K562 (cell line): Measurements from ENCODE around the gene KRT76. TPM values are rescaled to one million over a fixed set of nuclear protein-coding genes. Genes with fewer than 3 reads are reported as not detected.

ENCODE experiments used
- ATAC-seq: fragments of 200-7000 bp; cut with Tn5 transposase; 3 replicates; pipeline ENCODE4 v1.9.1; 2020; ENCODE audit warnings: moderate library complexity
- BruUV-seq: library from RNA; stranded (reverse); fragments of 400-500 nt; replicated peaks from 2 replicates; lab custom pipeline; 2021; lab: Mats Ljungman, UMichigan
- CTCF ChIA-PET: fragments of 300-600 bp; formaldehyde crosslinking; extraction: SDS; loops from one replicate; lab custom pipeline; 2021; ENCODE audit warnings: low intra/inter-chr PET ratio; lab: Yijun Ruan, JAX
- POLR2A ChIA-PET: fragments of 300-600, 350-650 bp; sonication (Branson Sonifier 250); formaldehyde crosslinking; extraction: SDS; loops from one replicate; lab custom pipeline; 2021; ENCODE audit warnings: antibody characterized with exemption, inconsistent platforms; lab: Yijun Ruan, JAX
- DNase-seq, 4 experiments: peaks; one replicate each; pipeline versions ENCODE4 v3.0.0 to v3.0.0-alpha.2; 2011 to 2018; ENCODE audit warnings: low spot score in 3 of 4, mixed read lengths in 3 of 4; ENCODE audit errors: extremely low read depth in 1 of 4
- FAIRE-seq: peaks from 2 replicates; lab custom pipeline; 2011; peaks lifted over from hg19 to GRCh38; lab: Jason Lieb, UNC
- H2AFZ ChIP-seq: 2 replicates; pipeline ENCODE4 v1.6.0; 2011; ENCODE audit warnings: low read depth, low read length, control low read depth, inconsistent platforms
- H3K27ac ChIP-seq: fragments of 200-600 bp; 3 replicates; pipeline ENCODE4 v1.8.0; 2011; ENCODE audit warnings: low read depth, mild to moderate bottlenecking, control low read depth, inconsistent platforms, low read length, moderate library complexity, mixed read lengths; ENCODE audit errors: extremely low read depth
- H3K27me3 ChIP-seq, 2 experiments: fragments of 300-600 bp in 1 of 2; 2 replicates in 1 of 2; 3 replicates in 1 of 2; pipeline versions ENCODE4 v1.6.0 to v1.8.0; 2011; ENCODE audit warnings: inconsistent platforms in 2 of 2, low read length in 2 of 2, mild to moderate bottlenecking in 1 of 2, mixed read lengths in 1 of 2, moderate library complexity in 1 of 2; ENCODE audit not compliant: control insufficient read depth in 2 of 2, insufficient read depth in 2 of 2
- H3K36me3 ChIP-seq: fragments of 300-600 bp; 3 replicates; pipeline ENCODE4 v1.8.0; 2011; ENCODE audit warnings: mild to moderate bottlenecking, low read length, inconsistent platforms; ENCODE audit not compliant: control insufficient read depth, insufficient read depth
- H3K4me1 ChIP-seq, 2 experiments: fragments of 200-600 bp in 1 of 2; replicated peaks in 1 of 2; 2 replicates in 1 of 2; 3 replicates in 1 of 2; pipeline versions ENCODE4 v1.5.1 to v1.8.0; 2011; ENCODE audit warnings: inconsistent platforms in 2 of 2, low read length in 2 of 2, mild to moderate bottlenecking in 1 of 2, mixed read lengths in 1 of 2, moderate library complexity in 1 of 2; ENCODE audit not compliant: control insufficient read depth in 2 of 2, insufficient read depth in 2 of 2
- H3K4me2 ChIP-seq: 2 replicates; pipeline ENCODE4 v1.6.1; 2011; ENCODE audit warnings: low read length, control low read depth, inconsistent platforms, mixed read lengths; ENCODE audit not compliant: insufficient read depth
- H3K4me3 ChIP-seq: fragments of 200-600 bp; sonication (generic), shearing (Covaris generic); 2 replicates; pipeline ENCODE4 v1.5.1; 2016; ENCODE audit warnings: control low read depth, inconsistent platforms
- H3K79me2 ChIP-seq: fragments of 200-600 bp; 3 replicates; pipeline ENCODE4 v1.8.0; 2011; ENCODE audit warnings: low read length, inconsistent platforms; ENCODE audit not compliant: control insufficient read depth, insufficient read depth
- H3K9ac ChIP-seq, 2 experiments: 2 replicates each; pipeline versions ENCODE4 v1.6.0 to v1.6.1; 2011; ENCODE audit warnings: low read depth in 2 of 2, low read length in 2 of 2, control low read depth in 1 of 2, inconsistent platforms in 1 of 2, mild to moderate bottlenecking in 1 of 2, mixed read lengths in 1 of 2; ENCODE audit not compliant: insufficient read depth in 1 of 2
- H3K9me1 ChIP-seq: one replicate; pipeline ENCODE4 v1.6.0; 2011; ENCODE audit warnings: inconsistent platforms, mild to moderate bottlenecking, low read length, moderate library complexity; ENCODE audit not compliant: control insufficient read depth, insufficient read depth
- H3K9me3 ChIP-seq: replicated peaks from 2 replicates; pipeline ENCODE4 v1.5.1; 2011; ENCODE audit warnings: low read depth, low read length, inconsistent platforms; ENCODE audit not compliant: control insufficient read depth, insufficient read depth
- H4K20me1 ChIP-seq: replicated peaks from 2 replicates; pipeline ENCODE4 v1.6.1; 2011; ENCODE audit warnings: low read length, inconsistent platforms, mixed read lengths; ENCODE audit not compliant: control insufficient read depth, insufficient read depth
- CHAMP1 ChIP-seq: fragments of 450-650 bp; IDR thresholded peaks from 2 replicates; pipeline ENCODE4 v1.6.1; 2016; ENCODE audit warnings: mild to moderate bottlenecking
- ESRRA ChIP-seq: fragments of 450-650 bp; IDR thresholded peaks from 2 replicates; pipeline ENCODE4 v1.6.1; 2014; ENCODE audit warnings: low read depth, mild to moderate bottlenecking, moderate library complexity, borderline replicate concordance
- ETV1 ChIP-seq: fragments of 450-650 bp; conservative IDR thresholded peaks from 2 replicates; pipeline ENCODE4 v1.6.1; 2016; ENCODE audit warnings: missing genetic modification characterization, control low read depth, low read depth, missing compliant biosample characterization
- HDAC8 ChIP-seq: fragments of 450-650 bp; IDR thresholded peaks from 2 replicates; pipeline ENCODE4 v1.6.1; 2016; ENCODE audit warnings: mild to moderate bottlenecking, missing genetic modification characterization, moderate library complexity, missing compliant biosample characterization
- KLF6 ChIP-seq: fragments of 250-450 bp; sonication (Bioruptor Pico); IDR thresholded peaks from 2 replicates; pipeline ENCODE4 v1.4.0; 2020; ENCODE audit warnings: mild to moderate bottlenecking, moderate library complexity, borderline replicate concordance
- MCM5 ChIP-seq: fragments of 450-650 bp; IDR thresholded peaks from 2 replicates; pipeline ENCODE4 v1.6.1; 2016; ENCODE audit warnings: low read depth
- NFATC3 ChIP-seq: fragments of 450-650 bp; IDR thresholded peaks from 2 replicates; pipeline ENCODE4 v1.6.1; 2017; ENCODE audit warnings: mild to moderate bottlenecking
- PCBP1 ChIP-seq: fragments of 200-400 bp; formaldehyde crosslinking; IDR thresholded peaks from 2 replicates; pipeline ENCODE4 v1.6.1; 2018; ENCODE audit warnings: mild to moderate bottlenecking, low read depth, low read length; ENCODE audit not compliant: poor library complexity, severe bottlenecking
- PCBP2 ChIP-seq: fragments of 200-400 bp; formaldehyde crosslinking; IDR thresholded peaks from 2 replicates; pipeline ENCODE4 v1.6.1; 2018; ENCODE audit warnings: low read length, low read depth, mild to moderate bottlenecking, moderate library complexity; ENCODE audit not compliant: poor library complexity, severe bottlenecking
- POLR2AphosphoS2 ChIP-seq: IDR thresholded peaks from 2 replicates; pipeline ENCODE4 v1.6.1; 2012; ENCODE audit warnings: low read length, improper control_type of control experiment
- PTTG1 ChIP-seq: fragments of 450-650 bp; IDR thresholded peaks from 2 replicates; pipeline ENCODE4 v1.6.1; 2016; ENCODE audit warnings: low read depth, mild to moderate bottlenecking, missing genetic modification characterization, missing compliant biosample characterization
- SIRT6 ChIP-seq: IDR thresholded peaks from one replicate; pipeline ENCODE4 v1.6.1; 2012; ENCODE audit warnings: low read depth, mild to moderate bottlenecking, control low read depth, inconsistent platforms, low read length, moderate library complexity
- SOX6 ChIP-seq: fragments of 450-650 bp; IDR thresholded peaks from 2 replicates; pipeline ENCODE4 v1.6.1; 2014; ENCODE audit warnings: mild to moderate bottlenecking
- TCF15 ChIP-seq: fragments of 250-450 bp; sonication (Bioruptor Pico); IDR thresholded peaks from 2 replicates; pipeline ENCODE4 v1.8.0; 2022; ENCODE audit warnings: moderate library complexity, mild to moderate bottlenecking, inconsistent platforms
- TCF3 ChIP-seq: sonication (generic); formaldehyde crosslinking; IDR thresholded peaks from 2 replicates; pipeline ENCODE4 v1.4.0; 2020; ENCODE audit warnings: mild to moderate bottlenecking, missing genetic modification reagents
- ZFPM2 ChIP-seq: fragments of 250-450 bp; sonication (Bioruptor Pico); IDR thresholded peaks from 2 replicates; pipeline ENCODE4 v1.5.1; 2022; ENCODE audit warnings: mild to moderate bottlenecking
- ZNF24 ChIP-seq: fragments of 450-650 bp; IDR thresholded peaks from 2 replicates; pipeline ENCODE4 v1.6.1; 2016
- ZNF354B ChIP-seq: fragments of 250-450 bp; sonication (Bioruptor Pico); IDR thresholded peaks from 2 replicates; pipeline ENCODE4 v1.4.0; 2020
- ZNF699 ChIP-seq: fragments of 250-450 bp; sonication (Bioruptor Pico); IDR thresholded peaks from 2 replicates; pipeline ENCODE4 v1.8.0; 2021; ENCODE audit warnings: mild to moderate bottlenecking, moderate library complexity; ENCODE audit not compliant: insufficient replicate concordance
- ZNF717 ChIP-seq: fragments of 250-450 bp; sonication (Bioruptor Pico); IDR thresholded peaks from 2 replicates; pipeline ENCODE4 v1.5.0; 2021
- WGBS: fragments of 100-300 bp; shearing (Covaris generic); methylation state at CpG from one replicate; pipeline ENCODE4 v1.1.6; 2016; ENCODE audit warnings: low coverage, mixed read lengths; ENCODE audit not compliant: insufficient coverage; ENCODE audit errors: missing lambda C conversion rate; 5-methylcytosine and 5-hydroxymethylcytosine counted together
- in situ Hi-C: fragments of 300-500 bp; cut with MboI; formaldehyde crosslinking; loops from 4 replicates; pipeline ENCODE4 v1.15.0; 2018; ENCODE audit warnings: inconsistent platforms, mixed read lengths
- intact Hi-C: fragments of 100-400 bp; cut with micrococcal nuclease; formaldehyde crosslinking; loops from 2 replicates; pipeline ENCODE4 v1.14.2; 2022
- polyA plus RNA-seq, 8 experiments: library from polyadenylated mRNA; depleted of rRNA in 4 of 8; stranded (reverse) in 5 of 8; unstranded in 3 of 8; fragments of >200 nt; fragmentation: Nextera tagmentation in 2 of 8; fragmentation: Illumina TruSeq in 1 of 8; extraction: Ambion mirVana in 2 of 8; extraction: Trizol in 1 of 8; gene quantifications; 2 replicates each; pipeline versions ENCODE4 v1.2.1 to v1.2.3, GENCODE V29; 2011 to 2014; ENCODE audit warnings: inconsistent platforms in 1 of 8, missing spikeins in 1 of 8
- total RNA-seq, 7 experiments: library from RNA; depleted of rRNA in 6 of 7; stranded (reverse); fragments of >200 nt in 6 of 7; fragmentation: Illumina TruSeq in 2 of 7; extraction: Trizol in 2 of 7; gene quantifications; 2 replicates each; pipeline versions ENCODE4 v1.2.1 to v1.2.3, GENCODE V29; 2011 to 2021; ENCODE audit warnings: low replicate concordance in 1 of 7

The KRT76 gene
- total and polyA plus RNA-seq, 9 of the 15 experiments (the other 6 are each of a cell fraction or from before 2014, with no cell fraction given) = not detected

GRCh38 chr12:52765702-52766101 is 11.4 kb downstream of the KRT76 start:
- no peak for TF ChIP-seq MCM5
- TF ChIP-seq ZFPM2 (CRISPR knock-in tag) = no peak
- no peak for TF ChIP-seq TCF15 (CRISPR knock-in tag)
- no peak for TF ChIP-seq ZNF717 (CRISPR knock-in tag)
- TF ChIP-seq NFATC3 = no peak
- TF ChIP-seq SOX6 = no peak
- no peak for TF ChIP-seq ZNF24
- TF ChIP-seq PCBP1 = no peak
- TF ChIP-seq PCBP2 = no peak
- no peak for TF ChIP-seq PTTG1 (tag)
- TF ChIP-seq KLF6 (CRISPR knock-in tag) = no peak
- no peak for TF ChIP-seq CHAMP1
- no peak for TF ChIP-seq TCF3 (CRISPR knock-in tag)
- TF ChIP-seq POLR2AphosphoS2 = no peak
- TF ChIP-seq ZNF354B (CRISPR knock-in tag) = no peak
- TF ChIP-seq SIRT6 = no peak
- TF ChIP-seq ZNF699 = no peak
- no peak for TF ChIP-seq HDAC8
- TF ChIP-seq ETV1 (tag) = no peak
- no peak for TF ChIP-seq ESRRA
- Histone ChIP-seq H4K20me1 (no peaks in the 10 kb centered on the region; the same call in 1 of the 2 replicates), H3K4me3 (no peak overlapping the region), H3K9me3 (peaks cover 3% of the 10 kb centered on the region), H3K9ac (no peak overlapping the region), H3K9me1 (no peaks in the 10 kb centered on the region), H3K4me2 (no peak overlapping the region), H3K27me3 (peaks cover 2 to 19% of the 10 kb centered on the region in 2 experiments; a peak in 4 of 5 replicates), H3K79me2 (no peaks in the 10 kb centered on the region), H2AFZ (no peak overlapping the region), H3K4me1 (no peaks in the 10 kb centered on the region), H3K36me3 (no peaks in the 10 kb centered on the region), H3K27ac (no peak overlapping the region)
- DNase-seq = no peak
- FAIRE-seq = no peak
- intact Hi-C loops (no loop called here), in situ Hi-C loops (no loop called here)
- WGBS = 0% methylated on average over 1 of the region's 1 CpG
- ChIA-PET POLR2A (interaction anchor here (0.5 to 0.6 kb wide), 2 partner anchors 12 to 22 kb away, joined by 3 read pairs; partner anchors contain the start of gene KRT76), CTCF (no interaction called here)
- ATAC-seq = no peak
- BruUV-seq = no TSS peak
